NCI-H187 (cell line): ENCODE measurements around the gene RPS19.

Experiments used
- DNase-seq, 2 experiments: peaks; one replicate each; lab custom pipeline; 2025; lab: John Stamatoyannopoulos, UW

RPS19 gene

GRCh38 chr19:41859618-41860418 lies at the start of gene RPS19:
Gene RPS19, plus strand, starts transcription at chr19:41860255. Its CDS starts 520 bp downstream, at chr19:41860775.
- peak; percentile 98 to 99 for DNase-seq

- DNase-seq, result no peak
Measured at GRCh38 chr19:41810301-41810700, 49.8 kb upstream of the RPS19 start.

GRCh38 chr19:41811036-41811435 lies 49.0 kb upstream of the RPS19 start:
- no peak for DNase-seq

- no peak for DNase-seq
Measured at GRCh38 chr19:41811981-41812380, 48.1 kb upstream of the RPS19 start.

GRCh38 chr19:41813911-41814310 lies 46.1 kb upstream of the RPS19 start:
- DNase-seq, result no peak

- no peak for DNase-seq
Measured at GRCh38 chr19:41815301-41815700, 44.8 kb upstream of the RPS19 start.

- no peak for DNase-seq
Measured at GRCh38 chr19:41816761-41817160, 43.3 kb upstream of the RPS19 start.

GRCh38 chr19:41821003-41821735 lies 38.9 kb upstream of the RPS19 start:
- peak; percentile 77 to 87 for DNase-seq

GRCh38 chr19:41837981-41838708 lies 21.9 kb upstream of the RPS19 start:
- no peak for DNase-seq

- DNase-seq, result no peak
Measured at GRCh38 chr19:41839211-41839610, 20.8 kb upstream of the RPS19 start.

- no peak for DNase-seq
Measured at GRCh38 chr19:41843371-41843770, 16.7 kb upstream of the RPS19 start.

- no peak for DNase-seq
Measured at GRCh38 chr19:41844601-41845000, 15.5 kb upstream of the RPS19 start, which contains the start of gene LYPD4. Gene LYPD4, minus strand, starts transcription at chr19:41844683. Its CDS starts 5,398 bp downstream, at chr19:41839285.

GRCh38 chr19:41845001-41845050 lies 15.2 kb upstream of the RPS19 start, which contains the start of gene DMRTC2:
Gene DMRTC2, plus strand, starts transcription at chr19:41845042. Its CDS starts 2,387 bp downstream, at chr19:41847429.
- DNase-seq, result no peak

GRCh38 chr19:41845051-41845590 lies 14.9 kb upstream of the RPS19 start:
- DNase-seq, result no peak

GRCh38 chr19:41847351-41848105 lies 12.5 kb upstream of the RPS19 start:
- no peak for DNase-seq

GRCh38 chr19:41848666-41849065 lies 11.4 kb upstream of the RPS19 start:
- DNase-seq, result no peak

- DNase-seq, result no peak
Measured at GRCh38 chr19:41849067-41849466, 11.0 kb upstream of the RPS19 start.

- DNase-seq, result no peak
Measured at GRCh38 chr19:41850381-41850780, 9.7 kb upstream of the RPS19 start.

- DNase-seq, result no peak
Measured at GRCh38 chr19:41851456-41851855, 8.6 kb upstream of the RPS19 start.

GRCh38 chr19:41853344-41853743 lies 6.7 kb upstream of the RPS19 start:
- no peak for DNase-seq

GRCh38 chr19:41853768-41854167 lies 6.3 kb upstream of the RPS19 start:
- no peak for DNase-seq

GRCh38 chr19:41859213-41859617 lies 840 bp upstream of the RPS19 start:
- DNase-seq, result no peak
